Fibroblast of pulmonary artery (primary cell): ENCODE results near the gene GPD1L.
A peak's percentile ranks its signal among the peaks of the same experiment; 100 is the strongest.

ENCODE experiments used
- DNase-seq: peaks from one replicate; pipeline ENCODE4 v3.0.0-alpha.2; 2010; ENCODE audit warnings: low read depth
- H3K4me3 ChIP-seq: replicated peaks from 2 replicates; pipeline ENCODE4 v1.5.1; 2011; ENCODE audit warnings: low read depth, mild to moderate bottlenecking, control low read depth, low read length, moderate library complexity
- CTCF ChIP-seq: IDR thresholded peaks from 2 replicates; pipeline ENCODE4 v1.5.1; 2011; ENCODE audit warnings: mild to moderate bottlenecking, control low read depth, low read length, inconsistent platforms; ENCODE audit errors: missing control alignments

The GPD1L gene

GRCh38 chr3:32136703-32137102 lies 30.3 kb downstream of the GPD1L start:
- TF ChIP-seq CTCF, result no peak
- DNase-seq, result no peak
- no peak overlapping the region for H3K4me3 ChIP-seq

- DNase-seq, result no peak
Measured at GRCh38 chr3:32137870-32138269, 31.4 kb downstream of the GPD1L start.

GRCh38 chr3:32138545-32139104 lies 32.2 kb downstream of the GPD1L start:
- no peak overlapping the region for H3K4me3 ChIP-seq
- DNase-seq, result no peak
- no peak for TF ChIP-seq CTCF

More at GRCh38 chr3:32137870-32138269, 31.4 kb downstream of the GPD1L start:
- no peak for TF ChIP-seq CTCF
- H3K4me3 ChIP-seq, result no peak overlapping the region

- TF ChIP-seq CTCF, result no peak
- no peak overlapping the region for H3K4me3 ChIP-seq
- DNase-seq, result peak; percentile 33
Measured at GRCh38 chr3:32140943-32141342, 34.5 kb downstream of the GPD1L start.

GRCh38 chr3:32143849-32144757 lies 37.7 kb downstream of the GPD1L start:
- H3K4me3 ChIP-seq, result no peak overlapping the region
- peak; percentile 80 for TF ChIP-seq CTCF
- peak; percentile 95 for DNase-seq

- no peak for DNase-seq
- TF ChIP-seq CTCF, result no peak
- no peak overlapping the region for H3K4me3 ChIP-seq
Measured at GRCh38 chr3:32146746-32147211, 40.4 kb downstream of the GPD1L start.
